HG03442 (cell line): Measurements from ENCODE around the gene FGFBP2.

Experiments
- ATAC-seq: cut with Tn5 transposase; IDR thresholded peaks from one replicate; pipeline ENCODE4 v1.9.1; 2021; ENCODE audit warnings: mild to moderate bottlenecking, moderate library complexity; ENCODE audit not compliant: unreplicated experiment

FGFBP2 gene

GRCh38 chr4:15963001-15963451, at the start of gene FGFBP2:
FGFBP2 (minus strand) TSS chr4:15963175; CDS start chr4:15963129, 46 bp downstream.
- peak; percentile 65 for ATAC-seq

DNA sequence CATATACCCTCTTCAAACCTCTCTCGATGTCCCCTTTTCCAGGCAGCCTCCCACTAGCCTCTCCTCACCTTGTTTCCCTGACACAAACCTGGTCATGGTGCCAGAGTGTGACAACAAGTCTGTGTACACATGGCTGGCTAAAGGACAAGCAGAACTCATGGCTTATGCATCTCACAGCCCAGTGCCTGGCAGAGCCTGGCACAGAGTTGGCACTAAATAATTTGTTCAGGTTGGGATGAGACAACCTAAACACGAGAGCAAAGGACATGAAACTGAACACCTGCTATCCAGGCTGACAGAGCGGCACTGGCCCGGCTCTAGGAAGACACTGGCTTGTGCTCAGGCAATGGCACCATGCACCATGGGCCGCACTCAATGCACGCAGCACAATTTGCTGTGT, 48.2 kb upstream of the FGFBP2 start:
- no peak for ATAC-seq

DNA sequence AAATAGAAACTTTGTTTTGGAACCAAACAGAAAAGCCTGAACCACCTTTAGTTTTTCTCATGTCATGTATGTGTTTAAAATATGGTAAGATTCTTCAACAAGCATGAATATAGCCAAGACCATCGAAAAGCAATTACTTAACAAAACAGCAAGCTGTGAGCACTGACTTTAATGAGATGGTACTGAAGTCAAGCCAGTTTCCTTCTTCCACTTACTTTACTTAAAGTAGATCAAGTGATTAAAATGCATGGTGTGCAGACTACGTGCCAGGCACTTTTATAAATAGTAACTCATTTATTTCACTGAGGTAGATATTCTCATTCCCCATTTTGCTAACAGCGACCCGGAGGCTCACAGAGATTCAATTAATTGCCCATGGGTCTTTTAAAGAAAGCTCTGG, 46.2 kb upstream of the FGFBP2 start:
- no peak for ATAC-seq

DNA sequence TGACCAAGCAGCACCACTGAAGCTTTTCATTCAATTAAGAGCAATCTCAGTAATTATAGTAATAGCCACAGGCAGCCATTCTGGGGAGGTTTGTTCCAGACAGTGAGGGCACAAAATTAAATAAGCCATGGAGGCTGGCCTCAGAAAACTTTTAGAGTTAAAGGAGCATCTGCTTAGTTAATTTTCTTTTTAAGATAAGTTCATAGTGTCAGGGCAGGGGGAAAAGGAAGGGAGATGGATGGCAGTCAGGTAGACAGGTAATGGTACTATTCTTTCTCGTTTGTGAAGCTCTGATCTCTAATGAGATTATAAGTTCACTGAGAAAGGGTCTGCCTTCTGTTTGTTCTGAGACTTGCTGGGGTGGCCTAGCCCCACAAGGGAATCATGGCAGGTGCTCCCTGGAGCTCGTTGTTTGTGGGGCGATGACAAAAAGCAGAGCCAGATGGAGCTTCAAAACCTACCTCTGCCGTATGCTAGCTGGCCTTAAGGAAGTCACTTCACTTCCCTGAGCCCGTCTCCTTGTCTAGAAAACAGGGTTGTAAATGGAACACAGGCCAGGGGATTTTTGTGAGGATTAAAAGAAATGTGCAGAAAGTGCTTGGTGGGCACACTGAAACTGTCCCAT, 44.6 kb upstream of the FGFBP2 start:
- no peak for ATAC-seq

- ATAC-seq: no peak
These were observed 43.9 kb upstream of the FGFBP2 start for GRCh38 chr4:16006771-16007446.

GRCh38 chr4:16005676-16006075, 42.7 kb upstream of the FGFBP2 start:
- ATAC-seq: no peak

- ATAC-seq: peak; percentile 96
These were observed 38.5 kb upstream of the FGFBP2 start for GRCh38 chr4:16001484-16001858.

- ATAC-seq: no peak
These were observed 37.9 kb upstream of the FGFBP2 start for GRCh38 chr4:16000708-16001483.

DNA sequence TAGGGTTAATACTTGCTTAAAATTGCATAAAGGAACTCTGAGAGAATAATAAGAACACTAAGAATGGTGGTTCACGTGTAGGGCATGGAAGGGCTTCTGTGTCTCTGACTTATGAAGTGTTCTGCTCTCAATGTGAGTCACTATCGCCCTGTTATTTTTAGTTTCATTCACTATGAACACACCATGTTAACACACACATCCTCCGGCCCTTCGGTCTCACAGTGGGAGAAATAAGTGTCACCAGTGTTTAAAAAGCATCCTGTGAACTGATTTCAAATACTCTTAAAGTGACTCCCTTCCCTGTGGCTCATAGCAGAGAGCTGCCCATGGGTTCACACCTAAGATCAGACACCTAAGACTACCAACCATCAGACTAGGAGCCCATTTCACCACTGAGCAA, 33.8 kb upstream of the FGFBP2 start:
- peak; percentile 44 for ATAC-seq

DNA sequence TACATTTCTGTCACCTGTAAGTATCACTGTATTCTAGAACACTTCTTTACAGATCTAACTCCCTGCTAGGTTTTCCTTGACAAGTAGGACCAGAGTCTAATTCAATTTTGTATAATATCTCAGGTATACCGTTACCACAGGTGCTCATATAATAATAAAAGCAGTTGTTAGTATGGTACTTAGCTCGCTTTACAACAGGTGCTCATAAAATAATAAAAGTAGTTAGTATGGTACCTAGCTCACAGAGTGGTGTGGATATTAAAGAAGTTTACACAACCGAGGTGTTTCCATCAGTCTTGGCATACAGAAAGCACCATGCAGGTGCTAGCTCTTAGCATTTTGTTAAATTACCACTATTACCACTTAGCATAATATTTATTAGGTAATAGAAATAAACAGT, 32.9 kb upstream of the FGFBP2 start:
- no peak for ATAC-seq

- ATAC-seq: no peak
These were observed 29.2 kb upstream of the FGFBP2 start for GRCh38 chr4:15992167-15992485.

DNA sequence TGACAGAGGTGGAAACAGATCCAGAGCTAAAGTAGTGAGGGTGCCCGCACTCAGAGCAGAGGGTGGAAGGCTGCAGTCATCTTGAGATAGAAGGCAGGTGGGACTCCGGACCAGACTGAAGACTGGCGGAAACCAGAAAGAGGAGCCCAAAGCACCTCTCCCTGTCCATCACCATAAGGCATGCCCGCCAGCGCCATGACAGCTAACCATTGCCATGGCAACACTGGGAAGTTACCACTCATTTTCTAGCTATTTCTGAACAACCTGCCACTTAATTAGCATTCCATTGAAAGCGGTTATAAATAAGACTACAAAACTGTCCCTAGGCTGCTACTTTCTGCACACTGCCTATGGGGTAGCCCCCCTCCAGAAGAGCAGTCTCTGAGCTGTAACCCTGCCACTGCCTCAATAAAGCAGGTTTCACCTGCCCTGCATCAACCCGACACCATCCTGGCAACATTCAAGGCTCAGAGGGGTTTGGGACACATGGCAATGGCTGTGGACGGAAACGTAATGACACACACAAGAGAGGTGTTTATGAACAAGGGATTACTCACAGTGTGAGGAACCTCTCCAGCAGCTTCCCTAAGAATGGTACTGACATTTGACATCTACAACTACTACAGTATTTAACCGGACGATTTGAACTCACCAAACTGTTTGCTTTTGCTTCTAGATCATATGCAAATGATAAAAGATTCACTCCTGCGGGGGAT, 27.8 kb upstream of the FGFBP2 start:
- ATAC-seq: no peak

GRCh38 chr4:15989424-15989823, 26.4 kb upstream of the FGFBP2 start:
- ATAC-seq: no peak

DNA sequence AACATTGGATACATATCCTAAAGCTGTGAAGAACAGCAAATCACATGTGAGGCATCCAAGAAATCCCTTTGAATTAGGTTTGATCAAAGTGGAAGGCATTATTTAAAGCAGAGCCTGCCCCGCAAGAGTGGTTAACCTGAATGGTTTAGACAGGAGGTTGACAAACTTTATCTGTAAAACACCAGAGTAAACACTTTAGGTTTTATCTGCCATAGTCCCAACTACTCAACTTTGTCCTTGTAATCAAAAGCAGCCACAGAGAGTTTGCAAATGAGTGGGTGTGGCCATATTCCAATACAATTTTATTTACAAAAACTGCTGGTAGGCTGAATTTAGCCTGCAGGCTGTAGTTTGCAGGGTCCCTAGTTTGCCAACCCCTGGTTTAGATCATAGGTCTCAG, 25.2 kb upstream of the FGFBP2 start:
- ATAC-seq: no peak

GRCh38 chr4:15986907-15987306, 23.9 kb upstream of the FGFBP2 start:
- no peak for ATAC-seq

GRCh38 chr4:15983610-15984009, 20.6 kb upstream of the FGFBP2 start:
- ATAC-seq: no peak

DNA sequence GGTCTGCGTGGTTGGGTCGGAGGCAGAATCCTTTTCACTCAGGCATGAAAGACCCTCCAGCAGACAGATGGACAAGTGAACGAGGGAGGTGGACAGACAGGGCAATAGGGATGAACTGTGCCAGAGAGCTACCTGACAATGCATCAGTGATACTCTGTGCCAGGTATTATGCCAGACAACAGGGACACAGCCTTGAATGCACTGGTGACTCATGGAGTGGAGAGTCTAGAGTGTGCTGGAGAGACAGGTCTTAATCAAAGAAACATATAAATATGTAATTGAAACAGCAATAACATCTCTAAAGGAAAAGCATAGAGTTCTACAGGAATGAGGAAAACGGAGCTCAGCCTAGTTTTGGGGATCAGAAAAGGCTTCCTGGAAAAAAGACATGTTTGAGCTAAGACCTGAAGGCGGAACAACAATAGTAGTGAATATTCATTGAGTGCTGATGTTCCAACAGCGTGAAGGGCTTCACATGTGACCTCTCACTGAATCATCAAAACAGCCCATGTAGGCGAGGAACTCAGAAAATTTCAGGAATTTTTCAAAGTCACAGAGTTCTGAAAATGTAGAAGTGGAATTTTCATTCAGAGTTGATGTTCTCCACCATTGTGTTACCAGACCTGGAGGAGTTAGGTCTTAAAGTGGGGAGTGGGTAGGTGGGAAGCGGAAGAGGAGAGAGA, 20.0 kb upstream of the FGFBP2 start:
- ATAC-seq: no peak

DNA sequence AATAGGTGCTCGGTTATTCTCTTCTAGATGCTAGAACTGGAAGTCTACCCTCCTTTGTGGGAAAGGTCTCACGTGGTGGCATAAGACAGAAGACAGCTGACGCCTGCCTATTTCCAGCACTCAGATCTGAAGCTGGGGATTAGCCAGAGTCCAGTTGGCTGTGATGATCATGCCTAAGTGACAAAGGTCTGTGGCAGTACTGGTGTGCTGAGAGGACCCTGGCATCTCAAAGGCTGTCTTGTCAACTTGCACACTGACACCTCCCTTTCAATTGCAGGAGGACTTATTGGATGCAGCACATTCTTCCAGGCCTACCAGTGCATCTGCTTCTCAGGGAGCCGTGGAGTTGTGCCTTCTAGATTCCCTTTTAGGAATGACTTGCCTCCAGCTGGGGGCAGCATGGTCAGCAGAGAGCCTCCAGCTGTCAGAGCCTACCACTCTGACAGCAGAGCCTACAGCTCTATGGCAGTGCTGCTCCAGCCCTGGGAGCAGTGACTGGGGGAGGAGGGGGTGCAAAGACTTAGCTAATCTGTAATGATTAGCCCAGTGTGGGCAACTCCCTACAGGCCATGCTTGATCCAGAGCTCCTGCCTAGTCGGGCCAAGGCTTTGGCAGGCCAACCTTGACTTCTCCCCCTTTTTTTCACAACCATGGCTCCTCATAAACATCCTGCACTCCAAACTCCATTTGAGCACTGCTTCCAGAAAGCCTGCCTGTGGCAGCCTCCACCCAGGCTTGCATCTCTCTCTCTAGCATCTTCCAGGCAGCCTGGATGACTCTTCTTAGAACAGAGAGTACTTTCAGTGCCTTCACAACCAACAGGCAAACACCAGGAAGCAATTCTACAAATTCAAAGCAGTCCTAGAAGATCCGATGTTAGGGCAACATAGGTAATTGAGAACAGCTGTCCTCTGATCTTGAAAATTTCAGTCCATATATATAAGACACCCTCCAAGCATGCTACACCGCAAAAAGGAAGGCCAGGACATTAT, 13.8 kb upstream of the FGFBP2 start:
- ATAC-seq: no peak

DNA sequence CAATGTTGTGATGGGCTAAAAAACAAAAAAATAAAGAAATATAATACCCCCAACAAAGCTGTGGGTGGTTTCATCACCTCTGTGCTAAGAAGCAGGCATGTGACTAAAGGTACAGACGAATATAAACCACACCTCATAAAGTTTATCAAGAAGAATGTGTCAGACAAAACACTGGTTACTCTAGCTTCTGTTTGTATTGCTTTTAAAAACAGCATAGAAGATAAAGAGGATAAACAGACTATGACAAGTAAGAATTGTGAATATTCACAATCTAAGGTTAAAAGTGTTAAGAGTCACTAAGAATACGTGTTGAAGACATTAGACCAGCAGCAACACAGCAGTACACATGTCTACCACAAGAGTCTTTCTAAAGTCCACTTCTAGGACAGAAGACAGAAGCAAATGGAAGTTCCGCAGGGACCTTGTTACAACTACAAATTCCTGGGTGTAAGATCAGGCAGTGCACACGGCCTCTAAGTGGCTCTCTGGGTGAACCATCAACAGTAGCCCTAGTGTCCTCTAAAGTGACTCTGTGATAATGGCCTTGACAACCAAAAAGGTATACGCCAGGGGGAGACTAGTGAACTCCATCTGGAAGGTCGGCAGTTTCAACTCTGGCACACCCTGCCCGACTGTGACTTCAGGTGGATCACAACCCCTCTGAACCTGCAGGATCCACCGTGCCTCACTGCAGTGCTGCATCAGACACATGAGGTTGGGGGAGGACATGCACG, 8.3 kb upstream of the FGFBP2 start:
- no peak for ATAC-seq
